Loucy (cell line): ENCODE results near the gene VGF.

Experiments
- EZH2phosphoT487 ChIP-seq: fragments of 200-600 bp; IDR thresholded peaks from 2 replicates; pipeline ENCODE4 v1.6.1; 2018; ENCODE audit warnings: antibody characterized with exemption, mild to moderate bottlenecking, moderate library complexity, borderline replicate concordance
- TF ChIP-seq, protein P1 (sequence below): fragments of 200-600 bp; sonication (generic); conservative IDR thresholded peaks from 2 replicates; pipeline ENCODE4 v1.5.1; 2014; ENCODE audit warnings: mild to moderate bottlenecking, antibody characterized with exemption, low read length

DNA sequence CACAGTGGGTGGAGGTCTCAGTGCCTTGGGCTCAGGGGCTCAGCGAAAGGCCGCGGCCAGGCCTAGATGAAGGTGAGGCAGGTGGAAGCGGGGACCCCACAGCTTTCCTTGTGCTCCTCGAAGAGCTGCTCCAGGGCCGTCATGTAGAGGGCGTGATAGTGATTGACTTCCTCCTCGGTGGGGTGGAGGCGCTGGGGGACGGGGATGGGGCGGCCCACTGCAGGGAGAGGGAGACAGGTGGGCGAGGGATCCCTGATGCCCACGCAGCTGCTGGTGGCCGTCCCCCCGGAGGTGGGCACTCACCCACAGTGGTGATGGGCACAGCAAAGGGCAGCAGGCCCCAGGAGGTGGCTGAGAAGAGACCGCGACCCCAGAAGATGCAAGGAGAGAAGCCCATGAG lies 30.5 kb upstream of the VGF start:
- TF ChIP-seq, protein P1, sequence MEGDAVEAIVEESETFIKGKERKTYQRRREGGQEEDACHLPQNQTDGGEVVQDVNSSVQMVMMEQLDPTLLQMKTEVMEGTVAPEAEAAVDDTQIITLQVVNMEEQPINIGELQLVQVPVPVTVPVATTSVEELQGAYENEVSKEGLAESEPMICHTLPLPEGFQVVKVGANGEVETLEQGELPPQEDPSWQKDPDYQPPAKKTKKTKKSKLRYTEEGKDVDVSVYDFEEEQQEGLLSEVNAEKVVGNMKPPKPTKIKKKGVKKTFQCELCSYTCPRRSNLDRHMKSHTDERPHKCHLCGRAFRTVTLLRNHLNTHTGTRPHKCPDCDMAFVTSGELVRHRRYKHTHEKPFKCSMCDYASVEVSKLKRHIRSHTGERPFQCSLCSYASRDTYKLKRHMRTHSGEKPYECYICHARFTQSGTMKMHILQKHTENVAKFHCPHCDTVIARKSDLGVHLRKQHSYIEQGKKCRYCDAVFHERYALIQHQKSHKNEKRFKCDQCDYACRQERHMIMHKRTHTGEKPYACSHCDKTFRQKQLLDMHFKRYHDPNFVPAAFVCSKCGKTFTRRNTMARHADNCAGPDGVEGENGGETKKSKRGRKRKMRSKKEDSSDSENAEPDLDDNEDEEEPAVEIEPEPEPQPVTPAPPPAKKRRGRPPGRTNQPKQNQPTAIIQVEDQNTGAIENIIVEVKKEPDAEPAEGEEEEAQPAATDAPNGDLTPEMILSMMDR, result no peak
- TF ChIP-seq EZH2phosphoT487, result no peak
